RPMI7951 (cell line): ENCODE results near the gene HLA-DRB1. TPM values are rescaled to one million over a fixed set of nuclear protein-coding genes. Genes with fewer than 3 reads are reported as not detected.
"Not testable (repeated sequence)": the region's sequence is repeated elsewhere in the genome, so short reads cannot be mapped to it uniquely, and the experiment has no call there.

Experiments
- DNase-seq: peaks from one replicate; pipeline ENCODE4 v3.0.0-alpha.2; 2012; ENCODE audit warnings: low read depth
- total RNA-seq: library from RNA; depleted of rRNA; stranded (reverse); fragments of >200 nt; shearing (Covaris generic); gene quantifications from 2 replicates; pipeline ENCODE4 v1.2.3, GENCODE V29; 2014; rRNA removed

HLA-DRB1 gene
- total RNA-seq: 4.7 and 5.5 TPM in 2 replicates

- peak; percentile 25 for DNase-seq
Observed at GRCh38 chr6:32589596-32590449, at the start of gene HLA-DRB1. HLA-DRB1 (minus strand) TSS chr6:32589848; CDS start chr6:32589742, 106 bp downstream.

- DNase-seq: no peak
Observed at GRCh38 chr6:32638532-32639219, 49.0 kb upstream of the HLA-DRB1 start.

- DNase-seq: no peak
Observed at GRCh38 chr6:32637883-32638282, 48.2 kb upstream of the HLA-DRB1 start.

- DNase-seq: no peak
Observed at GRCh38 chr6:32637219-32637880, 47.7 kb upstream of the HLA-DRB1 start, which contains the start of gene HLA-DQA1. HLA-DQA1 (plus strand) TSS chr6:32637406; CDS start chr6:32637459, 53 bp downstream.

- no peak for DNase-seq
Observed at GRCh38 chr6:32635526-32636123, 46.0 kb upstream of the HLA-DRB1 start.

- not testable (repeated sequence) for DNase-seq
Observed at GRCh38 chr6:32629793-32630192, 40.1 kb upstream of the HLA-DRB1 start.

GRCh38 chr6:32627831-32628230, 38.2 kb upstream of the HLA-DRB1 start:
- DNase-seq: no peak

GRCh38 chr6:32627249-32627648, 37.6 kb upstream of the HLA-DRB1 start:
- DNase-seq: no peak

- no peak for DNase-seq
Observed at GRCh38 chr6:32625137-32625536, 35.5 kb upstream of the HLA-DRB1 start.

GRCh38 chr6:32624565-32624964, 34.9 kb upstream of the HLA-DRB1 start:
- no peak for DNase-seq

GRCh38 chr6:32623693-32624092, 34.0 kb upstream of the HLA-DRB1 start:
- no peak for DNase-seq

GRCh38 chr6:32622545-32623401, 33.1 kb upstream of the HLA-DRB1 start:
- DNase-seq: peak; percentile 16

GRCh38 chr6:32621372-32621771, 31.7 kb upstream of the HLA-DRB1 start:
- no peak for DNase-seq

- DNase-seq: no peak
Observed at GRCh38 chr6:32617751-32618150, 28.1 kb upstream of the HLA-DRB1 start.

- DNase-seq: no peak
Observed at GRCh38 chr6:32615885-32616532, 26.4 kb upstream of the HLA-DRB1 start.

GRCh38 chr6:32614366-32615081, 24.9 kb upstream of the HLA-DRB1 start:
- DNase-seq: no peak

GRCh38 chr6:32613475-32613874, 23.8 kb upstream of the HLA-DRB1 start:
- no peak for DNase-seq

- DNase-seq: no peak
Observed at GRCh38 chr6:32610682-32611296, 21.1 kb upstream of the HLA-DRB1 start.
